Measurements from ENCODE around the gene FOLR2.

Gene FOLR2

DNA sequence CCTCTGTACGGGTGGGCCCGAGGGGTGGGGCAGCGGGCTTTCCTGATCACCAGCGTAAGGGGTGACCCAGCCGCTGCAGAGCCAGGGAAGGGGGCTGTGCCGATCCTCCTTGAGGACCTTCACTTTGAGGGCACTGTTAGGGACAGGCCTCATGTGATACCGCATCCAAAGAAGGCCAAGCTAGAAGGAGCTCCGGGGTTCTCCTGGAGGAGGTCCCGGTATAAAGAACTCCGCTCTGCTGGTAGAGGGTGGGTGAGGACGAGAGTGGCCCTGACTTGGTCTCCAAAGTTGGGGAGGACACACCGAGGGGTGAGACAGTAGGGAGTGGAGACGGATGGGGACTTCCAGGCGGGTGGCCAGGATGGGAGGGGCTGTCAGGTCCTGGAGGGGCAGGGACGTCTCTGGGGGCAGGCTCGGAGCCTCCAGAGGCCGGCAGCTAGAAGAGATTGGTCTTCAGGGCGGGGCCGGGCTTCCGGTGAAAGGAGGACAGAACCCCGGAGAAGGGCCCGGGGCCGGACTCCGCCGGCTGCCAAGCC lies 22.8 kb downstream of the FOLR2 start:
- TF ChIP-seq, protein P1, sequence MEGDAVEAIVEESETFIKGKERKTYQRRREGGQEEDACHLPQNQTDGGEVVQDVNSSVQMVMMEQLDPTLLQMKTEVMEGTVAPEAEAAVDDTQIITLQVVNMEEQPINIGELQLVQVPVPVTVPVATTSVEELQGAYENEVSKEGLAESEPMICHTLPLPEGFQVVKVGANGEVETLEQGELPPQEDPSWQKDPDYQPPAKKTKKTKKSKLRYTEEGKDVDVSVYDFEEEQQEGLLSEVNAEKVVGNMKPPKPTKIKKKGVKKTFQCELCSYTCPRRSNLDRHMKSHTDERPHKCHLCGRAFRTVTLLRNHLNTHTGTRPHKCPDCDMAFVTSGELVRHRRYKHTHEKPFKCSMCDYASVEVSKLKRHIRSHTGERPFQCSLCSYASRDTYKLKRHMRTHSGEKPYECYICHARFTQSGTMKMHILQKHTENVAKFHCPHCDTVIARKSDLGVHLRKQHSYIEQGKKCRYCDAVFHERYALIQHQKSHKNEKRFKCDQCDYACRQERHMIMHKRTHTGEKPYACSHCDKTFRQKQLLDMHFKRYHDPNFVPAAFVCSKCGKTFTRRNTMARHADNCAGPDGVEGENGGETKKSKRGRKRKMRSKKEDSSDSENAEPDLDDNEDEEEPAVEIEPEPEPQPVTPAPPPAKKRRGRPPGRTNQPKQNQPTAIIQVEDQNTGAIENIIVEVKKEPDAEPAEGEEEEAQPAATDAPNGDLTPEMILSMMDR (conservative IDR thresholded peaks at IDR 0.05; ENCODE audit: low read depth, low read length) = no peak
- DNase-seq (ENCODE audit: low read depth) = peak; percentile 47
- H3K4me3 ChIP-seq (ENCODE audit: low read depth, low read length) = peak overlapping the region; percentile 28

GRCh38 chr11:72239849-72240460 lies 23.4 kb downstream of the FOLR2 start:
- DNase-seq (ENCODE audit: low read depth) = peak; percentile 30
- peak overlapping the region; percentile 28 for H3K4me3 ChIP-seq (ENCODE audit: low read depth, low read length)
- TF ChIP-seq, protein P1 (conservative IDR thresholded peaks at IDR 0.05; ENCODE audit: low read depth, low read length) = no peak

GRCh38 chr11:72240461-72241290 lies 24.1 kb downstream of the FOLR2 start:
- TF ChIP-seq, protein P1 (conservative IDR thresholded peaks at IDR 0.05; ENCODE audit: low read depth, low read length) = no peak
- DNase-seq (ENCODE audit: low read depth) = peak; percentile 34
- H3K4me3 ChIP-seq (ENCODE audit: low read depth, low read length) = no peak overlapping the region

DNA sequence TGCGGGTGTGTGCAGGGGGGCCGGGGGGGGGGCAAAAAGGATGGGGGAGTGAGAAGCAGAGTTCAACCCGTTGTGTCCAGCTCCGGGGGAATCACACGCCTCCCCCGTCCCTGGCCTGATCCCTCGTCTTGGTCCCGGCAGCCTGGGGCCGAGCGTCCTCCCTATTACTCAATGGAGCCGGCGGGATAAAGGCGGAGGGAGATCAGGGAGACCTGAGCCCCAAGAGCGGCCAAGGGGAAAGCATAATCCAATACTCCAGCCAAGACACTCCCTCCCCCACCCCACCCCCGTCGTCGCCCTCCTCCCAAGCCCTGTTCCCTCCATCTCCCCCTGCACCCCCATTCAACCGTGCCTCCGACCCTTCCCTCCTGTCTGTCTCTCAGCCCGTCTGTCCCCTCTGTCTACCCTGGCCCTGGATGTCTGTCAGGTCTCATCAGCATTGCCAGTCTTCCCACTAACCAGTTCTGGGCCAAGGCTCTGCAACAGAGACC lies 24.7 kb downstream of the FOLR2 start:
- DNase-seq (ENCODE audit: low read depth) = no peak
- TF ChIP-seq, protein P1 (conservative IDR thresholded peaks at IDR 0.05; ENCODE audit: low read depth, low read length) = no peak
- no peak overlapping the region for H3K4me3 ChIP-seq (ENCODE audit: low read depth, low read length)

DNA sequence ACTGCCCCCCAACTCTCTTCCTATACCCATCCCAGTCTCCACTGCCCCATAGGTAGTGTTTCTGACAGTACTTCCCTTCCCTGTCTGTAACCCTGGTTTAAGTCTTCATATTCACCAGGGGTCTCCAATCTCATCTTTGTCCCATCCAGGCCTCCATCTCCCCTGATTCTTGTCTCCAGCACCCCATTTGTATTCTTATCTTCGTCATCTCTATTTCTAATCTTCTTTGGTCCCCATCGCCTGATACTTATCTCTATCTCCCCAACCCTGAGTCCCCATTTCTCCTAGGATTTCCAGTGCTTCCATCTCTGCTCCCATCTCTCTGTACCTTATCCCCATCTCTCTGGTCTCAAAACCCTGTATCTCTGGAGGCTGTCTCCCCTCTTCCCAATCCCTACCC lies 25.5 kb downstream of the FOLR2 start:
- TF ChIP-seq, protein P1 (conservative IDR thresholded peaks at IDR 0.05; ENCODE audit: low read depth, low read length) = no peak
- DNase-seq (ENCODE audit: low read depth) = no peak
- no peak overlapping the region for H3K4me3 ChIP-seq (ENCODE audit: low read depth, low read length)

DNA sequence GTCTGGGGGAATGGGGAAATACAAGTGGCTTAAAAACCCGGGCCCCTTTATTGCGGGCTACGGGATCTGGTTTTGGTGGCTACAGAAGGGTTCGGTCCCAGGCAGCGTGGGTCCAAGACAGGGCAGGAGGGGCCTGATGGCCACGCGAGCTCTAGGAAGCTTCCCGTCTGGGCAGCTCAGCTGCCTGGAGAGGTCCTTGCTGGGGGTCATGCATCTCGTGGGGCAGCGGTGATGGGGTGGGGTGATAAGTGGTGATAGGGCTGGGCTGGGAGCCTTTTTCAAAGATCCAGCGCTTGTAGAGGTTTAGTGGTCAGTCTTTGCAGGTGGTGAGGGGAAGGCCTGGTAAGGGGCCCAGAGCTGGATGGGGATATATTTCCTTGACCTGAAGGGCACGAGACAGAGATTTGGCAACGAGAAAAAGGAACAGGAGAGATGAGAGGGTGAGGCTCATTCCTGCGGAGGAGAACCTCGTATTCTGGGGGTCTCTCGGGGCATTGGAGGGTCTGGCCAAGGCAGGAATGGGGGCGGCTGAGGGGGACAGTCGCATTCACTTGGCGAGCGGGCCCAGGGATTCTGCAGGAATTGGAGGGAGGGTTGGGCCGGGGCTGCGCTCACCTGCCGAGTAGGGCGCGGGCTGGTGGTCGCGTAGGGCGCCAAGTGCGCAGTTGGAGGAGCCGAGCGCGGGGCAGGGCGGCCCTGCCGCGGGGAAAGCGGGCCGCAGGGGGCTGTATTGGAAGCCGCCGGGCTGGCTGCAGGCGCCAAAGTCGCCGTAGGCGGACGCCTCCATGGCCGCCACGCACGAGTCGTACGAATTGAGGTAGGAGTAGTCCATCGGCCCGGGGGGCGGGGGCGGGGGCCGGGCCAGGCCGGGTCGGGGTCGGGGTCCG lies 26.8 kb downstream of the FOLR2 start:
- H3K4me3 ChIP-seq (ENCODE audit: low read depth, low read length) = no peak overlapping the region
- TF ChIP-seq, protein P1 (conservative IDR thresholded peaks at IDR 0.05; ENCODE audit: low read depth, low read length) = no peak
- DNase-seq (ENCODE audit: low read depth) = no peak

Measured in choroid plexus epithelial cell (primary cell).